Epithelial cell of proximal tubule (primary cell): ENCODE results near the gene FZD2. TPM values are rescaled to one million over a fixed set of nuclear protein-coding genes. Genes with fewer than 3 reads are reported as not detected.
"Not testable (repeated sequence)": the region's sequence is repeated elsewhere in the genome, so short reads cannot be mapped to it uniquely, and the experiment has no call there.

Source experiments
- DNase-seq: peaks from one replicate; pipeline ENCODE4 v3.0.0-alpha.2; 2011; ENCODE audit warnings: low read depth
- H3K4me3 ChIP-seq: 2 replicates; pipeline ENCODE4 v1.5.1; 2011; ENCODE audit warnings: low read depth, mild to moderate bottlenecking, low read length
- total RNA-seq: library from RNA; depleted of rRNA; stranded (reverse); fragments of >200 nt; gene quantifications from 2 replicates; pipeline ENCODE4 v1.2.3, GENCODE V29; 2015
- TF ChIP-seq, protein P1 (sequence below): conservative IDR thresholded peaks from 2 replicates; pipeline ENCODE4 v1.5.1; 2012; ENCODE audit warnings: low read depth, mild to moderate bottlenecking, low read length

Gene FZD2
- total RNA-seq, result 4.1 and 9.2 TPM in 2 replicates

DNA sequence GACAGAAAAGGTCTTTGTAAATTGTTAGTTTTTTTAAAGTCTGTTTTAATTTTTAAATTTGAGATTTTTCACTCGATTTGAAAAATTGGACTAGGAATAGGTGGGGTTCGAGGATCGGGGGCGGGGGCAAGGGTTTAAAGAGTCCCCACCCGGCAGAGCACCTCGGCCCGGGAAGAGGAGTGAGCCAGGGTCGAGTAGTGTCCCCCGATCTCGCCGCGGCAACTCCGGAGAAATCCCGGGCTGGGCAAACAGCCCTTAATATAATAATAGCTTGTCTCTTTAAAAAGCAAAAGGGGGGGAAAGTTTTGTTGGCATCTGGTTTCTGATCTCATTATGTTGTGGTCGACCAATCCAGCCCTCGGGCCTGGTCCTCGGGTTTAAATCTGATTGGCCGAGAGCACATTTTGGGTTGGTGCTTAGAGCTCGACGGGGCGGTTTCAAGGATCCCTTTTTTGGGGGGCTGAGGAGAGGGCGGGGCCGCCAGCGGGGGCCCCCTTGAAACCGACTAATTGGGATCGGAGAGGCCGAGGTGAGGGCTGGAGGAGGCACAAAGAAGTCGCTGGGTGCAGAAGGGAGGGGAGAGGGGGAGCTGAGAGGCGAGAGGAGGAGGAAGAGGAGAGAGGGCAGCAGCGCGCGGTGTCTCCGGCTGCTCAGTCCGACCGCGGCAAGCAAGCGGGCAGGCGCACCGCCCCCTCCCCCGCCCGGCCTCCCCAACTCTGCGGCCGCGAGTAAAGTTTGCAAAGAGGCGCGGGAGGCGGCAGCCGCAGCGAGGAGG lies at the start of gene FZD2:
FZD2 (plus strand) TSS at position 653 of the 775 bp plus-strand sequence. CDS start 205 bp downstream, outside the sequence.
- TF ChIP-seq, protein P1, sequence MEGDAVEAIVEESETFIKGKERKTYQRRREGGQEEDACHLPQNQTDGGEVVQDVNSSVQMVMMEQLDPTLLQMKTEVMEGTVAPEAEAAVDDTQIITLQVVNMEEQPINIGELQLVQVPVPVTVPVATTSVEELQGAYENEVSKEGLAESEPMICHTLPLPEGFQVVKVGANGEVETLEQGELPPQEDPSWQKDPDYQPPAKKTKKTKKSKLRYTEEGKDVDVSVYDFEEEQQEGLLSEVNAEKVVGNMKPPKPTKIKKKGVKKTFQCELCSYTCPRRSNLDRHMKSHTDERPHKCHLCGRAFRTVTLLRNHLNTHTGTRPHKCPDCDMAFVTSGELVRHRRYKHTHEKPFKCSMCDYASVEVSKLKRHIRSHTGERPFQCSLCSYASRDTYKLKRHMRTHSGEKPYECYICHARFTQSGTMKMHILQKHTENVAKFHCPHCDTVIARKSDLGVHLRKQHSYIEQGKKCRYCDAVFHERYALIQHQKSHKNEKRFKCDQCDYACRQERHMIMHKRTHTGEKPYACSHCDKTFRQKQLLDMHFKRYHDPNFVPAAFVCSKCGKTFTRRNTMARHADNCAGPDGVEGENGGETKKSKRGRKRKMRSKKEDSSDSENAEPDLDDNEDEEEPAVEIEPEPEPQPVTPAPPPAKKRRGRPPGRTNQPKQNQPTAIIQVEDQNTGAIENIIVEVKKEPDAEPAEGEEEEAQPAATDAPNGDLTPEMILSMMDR, result no peak
- peak; percentile 60 for DNase-seq
- peak within 1 kb of the TSS; percentile 75 for H3K4me3 ChIP-seq

DNA sequence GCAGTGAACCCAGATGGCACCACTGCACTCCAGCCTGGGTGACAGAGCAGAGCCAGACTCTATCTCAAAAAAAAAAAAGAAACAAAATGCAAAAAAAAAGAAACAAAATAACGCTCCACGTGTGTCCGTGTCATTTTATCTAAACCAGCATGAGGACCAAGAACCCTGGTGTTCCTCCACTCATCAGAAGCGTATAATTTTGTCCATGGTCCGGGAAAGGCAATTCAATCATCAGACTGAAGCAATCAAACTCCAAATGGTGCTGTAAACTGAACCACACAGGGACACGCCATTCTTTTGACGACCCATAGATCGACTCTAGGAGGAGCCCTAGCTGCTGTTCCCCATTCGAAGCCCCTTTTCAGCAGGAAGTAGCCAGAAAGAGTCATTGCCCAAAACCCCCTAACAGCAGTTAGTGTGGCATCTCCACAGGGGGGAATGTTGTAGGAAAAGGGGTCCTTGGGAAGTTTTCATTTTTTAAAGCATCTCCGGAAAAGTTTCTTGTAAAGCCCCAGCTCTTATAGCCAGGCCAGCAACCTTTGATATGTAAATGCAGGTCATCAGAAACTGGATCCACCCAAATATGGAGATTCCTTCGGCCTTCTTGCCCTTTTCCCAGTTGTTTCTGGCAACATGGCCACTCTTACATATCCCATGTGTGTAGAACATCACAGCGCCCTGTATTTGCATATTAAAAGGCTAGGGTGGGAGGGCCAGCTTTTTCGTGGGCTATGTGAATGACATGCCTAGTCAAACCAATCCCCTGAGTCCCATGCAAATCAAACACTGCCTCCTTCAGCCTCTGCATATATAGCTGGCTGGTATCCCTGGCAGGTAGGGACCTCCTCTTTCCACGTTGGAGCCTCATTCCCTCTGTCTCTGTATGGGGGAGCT lies 45.8 kb upstream of the FZD2 start:
- TF ChIP-seq, protein P1, result peak; percentile 6
- not testable (repeated sequence) for DNase-seq, H3K4me3 ChIP-seq

DNA sequence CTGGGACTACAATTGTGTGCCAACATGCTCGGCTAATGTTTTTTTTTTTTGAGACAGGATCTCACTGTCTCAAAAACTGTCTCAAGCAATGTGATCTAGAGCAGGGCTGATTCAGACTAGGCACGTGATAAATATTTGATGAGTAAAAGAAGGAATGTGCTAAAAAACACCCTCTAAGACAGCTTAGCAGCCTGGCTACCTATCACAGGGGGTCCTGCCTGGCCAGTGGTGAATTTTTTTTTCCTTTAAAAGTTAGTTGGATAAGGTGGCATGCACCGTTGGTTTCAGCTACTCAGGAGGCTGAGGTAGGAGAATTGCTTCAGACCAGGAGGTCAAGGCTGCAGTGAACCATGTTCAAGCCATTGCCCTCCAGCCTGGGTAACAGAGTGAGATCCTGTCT lies 39.3 kb upstream of the FZD2 start:
- H3K4me3 ChIP-seq, result no peak overlapping the region
- TF ChIP-seq, protein P1, result no peak
- peak; percentile 90 for DNase-seq

DNA sequence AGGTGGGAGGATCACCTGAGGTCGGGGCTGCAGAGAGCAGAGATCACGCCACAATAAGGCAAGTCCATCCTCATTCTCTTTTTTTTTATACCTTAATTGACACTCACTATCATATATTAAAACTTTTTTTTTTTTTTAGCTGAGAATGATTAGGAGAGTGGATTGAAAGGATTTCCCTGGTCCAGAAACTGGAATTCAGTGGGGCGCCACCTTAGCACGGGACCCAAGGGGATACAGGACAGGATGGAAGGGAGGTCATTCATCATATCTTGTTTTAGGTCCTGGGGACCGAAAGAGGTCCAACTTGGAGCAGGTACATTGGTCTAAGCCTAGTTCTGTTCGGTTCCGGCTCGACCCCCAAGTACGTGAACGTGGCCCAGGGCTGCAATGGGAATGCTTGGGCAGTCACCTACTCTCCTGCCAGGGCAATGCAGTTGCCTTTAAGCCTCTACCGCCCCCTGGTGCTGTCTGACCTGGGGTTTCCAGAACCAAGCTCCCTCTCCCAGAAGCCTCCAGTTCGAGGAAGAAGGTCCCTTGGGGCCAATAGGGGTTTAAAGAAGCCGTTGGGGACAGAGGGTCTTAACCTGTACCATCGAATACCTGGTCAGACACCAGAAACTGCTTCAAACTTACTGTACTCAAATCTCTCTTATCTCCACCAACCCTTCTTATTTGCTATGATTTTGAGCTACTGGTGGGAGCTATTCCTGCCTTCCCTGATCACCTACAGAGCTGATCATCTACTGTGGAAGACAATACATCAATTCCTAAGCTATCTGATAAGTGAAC lies 34.2 kb upstream of the FZD2 start:
- H3K4me3 ChIP-seq, result no peak overlapping the region
- DNase-seq, result no peak
- TF ChIP-seq, protein P1, result peak; percentile 96

DNA sequence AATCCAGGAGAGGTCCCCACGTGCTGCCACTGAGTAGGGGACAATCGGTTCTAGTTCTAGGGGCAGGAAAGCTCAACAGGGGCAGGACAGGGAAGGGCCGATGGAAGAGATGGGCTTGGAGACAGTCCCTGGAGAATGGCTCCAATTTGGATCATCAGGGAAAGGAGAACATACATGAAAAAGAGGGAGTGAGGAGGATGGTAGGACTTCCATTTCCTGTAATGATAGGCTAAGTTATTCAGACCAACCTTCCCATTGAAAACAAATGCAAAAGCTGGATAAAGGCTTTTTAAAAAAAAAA lies 33.7 kb upstream of the FZD2 start:
- no peak for DNase-seq
- TF ChIP-seq, protein P1, result no peak
- H3K4me3 ChIP-seq, result no peak overlapping the region

DNA sequence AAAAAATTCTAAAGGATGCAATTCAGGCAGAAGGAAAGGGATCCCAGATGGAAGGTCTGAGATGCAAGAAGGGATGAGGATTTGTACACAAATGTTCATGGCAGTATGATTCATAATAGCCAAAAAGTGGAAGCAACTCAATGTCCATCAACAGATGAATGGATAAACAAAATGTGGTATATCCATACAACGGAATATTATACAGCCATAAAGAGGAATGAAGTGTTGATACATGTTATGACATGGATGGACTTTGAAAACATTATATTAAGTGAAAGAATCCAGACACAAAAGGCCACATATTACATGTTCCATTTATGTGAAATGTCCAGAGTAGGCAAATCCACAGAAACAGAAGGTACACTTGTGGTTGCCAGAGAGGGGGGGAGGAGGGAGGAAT lies 30.2 kb upstream of the FZD2 start:
- no peak overlapping the region for H3K4me3 ChIP-seq
- no peak for DNase-seq
- TF ChIP-seq, protein P1, result no peak
